Upper lobe of left lung (tissue), 4 donors: ENCODE results near the gene CYLD.

Experiments used
- POLR2A ChIP-seq, 4 donors: fragments of 450-650 bp; IDR thresholded peaks; one replicate each; pipeline ENCODE4 v1.5.1; 2016 to 2017; ENCODE audit warnings: antibody characterized with exemption in 4 of 4, mild to moderate bottlenecking in 2 of 4
- TF ChIP-seq, protein P1 (sequence below), 6 experiments: fragments of 450-650 bp in 4 of 6; fragments of 200-600 bp in 2 of 6; sonication (generic) in 2 of 6; IDR thresholded peaks; one replicate each; pipeline ENCODE4 v1.5.1; 2016 to 2019; ENCODE audit warnings: antibody characterized with exemption in 6 of 6

DNA sequence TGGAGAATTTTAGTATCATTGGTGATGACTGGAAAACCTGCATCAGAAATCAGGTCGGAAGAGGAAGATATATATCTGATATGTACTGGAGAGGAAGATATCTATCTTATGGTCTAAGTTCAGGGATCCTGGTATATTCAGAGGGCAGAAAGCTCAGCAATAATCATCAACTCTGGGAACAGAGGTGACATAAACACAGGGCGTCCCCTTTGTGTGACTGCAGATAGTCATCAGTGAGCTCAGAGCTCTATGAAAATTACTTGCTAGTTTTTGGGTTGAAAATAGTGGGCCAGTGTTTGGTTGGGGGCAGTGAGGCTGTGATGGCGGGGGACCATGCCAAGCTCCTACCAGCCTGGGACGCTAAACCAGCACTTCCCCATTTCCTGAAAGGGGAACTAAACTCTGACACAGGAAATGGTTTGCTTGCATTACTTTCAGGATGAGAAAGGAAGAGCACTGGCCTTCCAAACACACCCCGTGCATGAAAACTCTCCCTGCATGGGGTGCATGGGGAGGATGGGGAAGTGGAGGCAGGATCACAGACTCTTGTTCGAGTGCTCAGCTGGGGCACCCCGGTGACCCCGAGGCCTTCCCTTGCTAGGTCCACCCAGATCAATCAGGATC is 32.7 kb upstream of the CYLD start:
- TF ChIP-seq POLR2A (IDR thresholded peaks at IDR 0.05): no peak
- TF ChIP-seq, protein P1, sequence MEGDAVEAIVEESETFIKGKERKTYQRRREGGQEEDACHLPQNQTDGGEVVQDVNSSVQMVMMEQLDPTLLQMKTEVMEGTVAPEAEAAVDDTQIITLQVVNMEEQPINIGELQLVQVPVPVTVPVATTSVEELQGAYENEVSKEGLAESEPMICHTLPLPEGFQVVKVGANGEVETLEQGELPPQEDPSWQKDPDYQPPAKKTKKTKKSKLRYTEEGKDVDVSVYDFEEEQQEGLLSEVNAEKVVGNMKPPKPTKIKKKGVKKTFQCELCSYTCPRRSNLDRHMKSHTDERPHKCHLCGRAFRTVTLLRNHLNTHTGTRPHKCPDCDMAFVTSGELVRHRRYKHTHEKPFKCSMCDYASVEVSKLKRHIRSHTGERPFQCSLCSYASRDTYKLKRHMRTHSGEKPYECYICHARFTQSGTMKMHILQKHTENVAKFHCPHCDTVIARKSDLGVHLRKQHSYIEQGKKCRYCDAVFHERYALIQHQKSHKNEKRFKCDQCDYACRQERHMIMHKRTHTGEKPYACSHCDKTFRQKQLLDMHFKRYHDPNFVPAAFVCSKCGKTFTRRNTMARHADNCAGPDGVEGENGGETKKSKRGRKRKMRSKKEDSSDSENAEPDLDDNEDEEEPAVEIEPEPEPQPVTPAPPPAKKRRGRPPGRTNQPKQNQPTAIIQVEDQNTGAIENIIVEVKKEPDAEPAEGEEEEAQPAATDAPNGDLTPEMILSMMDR (IDR thresholded peaks at IDR 0.05): no peak
